OCI-LY7 (cell line): ENCODE measurements around the gene ELF2. TPM values are rescaled to one million over a fixed set of nuclear protein-coding genes. Genes with fewer than 3 reads are reported as not detected.
A peak's percentile ranks its signal among the peaks of the same experiment; 100 is the strongest.
"Not testable (repeated sequence)": the region's sequence is repeated elsewhere in the genome, so short reads cannot be mapped to it uniquely, and the experiment has no call there.

Source experiments
- BruUV-seq: library from RNA; stranded (reverse); fragments of 400-500 nt; replicated peaks from 2 replicates; lab custom pipeline; 2021; lab: Mats Ljungman, UMichigan
- CTCF ChIA-PET: fragments of 300-600 bp; sonication (Branson Sonifier 250); formaldehyde crosslinking; loops from one replicate; lab custom pipeline; 2022; ENCODE audit warnings: antibody characterized with exemption; ENCODE audit not compliant: unreplicated experiment; lab: Charles Lee
- POLR2A ChIA-PET: fragments of 300-600 bp; sonication (Branson Sonifier 250); formaldehyde crosslinking; loops from one replicate; lab custom pipeline; 2022; ENCODE audit warnings: antibody characterized with exemption; lab: Charles Lee
- DNase-seq: peaks from one replicate; pipeline ENCODE4 v3.0.0-alpha.2; 2015; ENCODE audit warnings: low spot score
- H2AFZ ChIP-seq: fragments of 200-600 bp; sonication (generic), shearing (Covaris generic); 2 replicates; pipeline ENCODE4 v1.6.1; 2014; ENCODE audit warnings: mild to moderate bottlenecking, antibody characterized with exemption, low read length, moderate library complexity
- H3K27ac ChIP-seq: fragments of 200-600 bp; sonication (generic); 2 replicates; pipeline ENCODE4 v1.5.1; 2014; ENCODE audit warnings: mixed run types, low read depth, mild to moderate bottlenecking, moderate library complexity, low read length, inconsistent platforms; ENCODE audit not compliant: poor library complexity, severe bottlenecking
- H3K36me3 ChIP-seq: fragments of 200-600 bp; sonication (generic); 2 replicates; pipeline ENCODE4 v1.6.1; 2014; ENCODE audit warnings: mild to moderate bottlenecking, antibody characterized with exemption, low read length, moderate library complexity, mixed read lengths; ENCODE audit not compliant: insufficient read depth
- H3K4me1 ChIP-seq: fragments of 200-600 bp; sonication (generic); 2 replicates; pipeline ENCODE4 v1.5.1; 2014; ENCODE audit warnings: mild to moderate bottlenecking, low read length; ENCODE audit not compliant: insufficient read depth, poor library complexity, severe bottlenecking
- H3K4me2 ChIP-seq: fragments of 200-600 bp; sonication (generic); 2 replicates; pipeline ENCODE4 v1.6.1; 2014; ENCODE audit warnings: mild to moderate bottlenecking, low read length
- H3K4me3 ChIP-seq: fragments of 200-600 bp; sonication (generic); 2 replicates; pipeline ENCODE4 v1.5.1; 2014; ENCODE audit warnings: mild to moderate bottlenecking, low read depth, low read length; ENCODE audit not compliant: poor library complexity, severe bottlenecking
- H3K79me2 ChIP-seq: fragments of 200-600 bp; sonication (generic); 2 replicates; pipeline ENCODE4 v1.6.1; 2016; ENCODE audit warnings: low read depth, mild to moderate bottlenecking, low read length, moderate library complexity, mixed read lengths; ENCODE audit not compliant: insufficient read depth
- H3K9me2 ChIP-seq: fragments of 200-600 bp; sonication (generic); 2 replicates; pipeline ENCODE4 v1.6.1; 2016; ENCODE audit warnings: mild to moderate bottlenecking, low read length, mixed read lengths; ENCODE audit not compliant: insufficient read depth
- H3K9me3 ChIP-seq: fragments of 200-600 bp; sonication (generic); 2 replicates; pipeline ENCODE4 v1.6.1; 2014; ENCODE audit warnings: mild to moderate bottlenecking, mixed run types, low read length, mixed read lengths
- H4K20me1 ChIP-seq: fragments of 200-600 bp; sonication (generic); 2 replicates; pipeline ENCODE4 v1.6.1; 2014; ENCODE audit warnings: mild to moderate bottlenecking, antibody characterized with exemption, low read length, moderate library complexity, mixed read lengths; ENCODE audit not compliant: insufficient read depth
- CTCF ChIP-seq: fragments of 200-600 bp; sonication (generic); conservative IDR thresholded peaks from 2 replicates; pipeline ENCODE4 v1.5.1; 2014; ENCODE audit warnings: mild to moderate bottlenecking, antibody characterized with exemption, low read length, moderate library complexity, mixed read lengths
- EZH2phosphoT487 ChIP-seq: fragments of 200-600 bp; sonication (generic); IDR thresholded peaks from 2 replicates; pipeline ENCODE4 v1.6.1; 2018; ENCODE audit warnings: low read depth, borderline replicate concordance, mild to moderate bottlenecking, mixed run types, antibody characterized with exemption, low read length, moderate library complexity, mixed read lengths
- intact Hi-C: fragments of 100-400 bp; cut with micrococcal nuclease; formaldehyde crosslinking; loops from one replicate; pipeline ENCODE4 v1.10.0; 2022; ENCODE audit not compliant: unreplicated experiment
- total RNA-seq, 2 experiments: library from RNA; depleted of rRNA in 1 of 2; stranded (reverse); fragments of >200 nt in 1 of 2; shearing (Covaris generic) in 1 of 2; gene quantifications; 2 replicates each; pipeline ENCODE4 v1.2.3, GENCODE V29; 2014 to 2022

ELF2 gene
- total RNA-seq, 2 experiments from 2014 or later = 49.6 to 57.0 TPM

GRCh38 chr4:139200506-139200905, 23.5 kb upstream of the ELF2 start:
- no TSS peak for BruUV-seq
- no peak overlapping the region for H2AFZ ChIP-seq

GRCh38 chr4:139200102-139200501, 23.1 kb upstream of the ELF2 start:
- no peaks in the 10 kb centered on the region for H4K20me1 ChIP-seq
- H2AFZ ChIP-seq = no peak overlapping the region
- no peaks in the 10 kb centered on the region for H3K9me2 ChIP-seq
- H3K36me3 ChIP-seq = no peaks in the 10 kb centered on the region
- no peak overlapping the region for H3K4me2 ChIP-seq
- H3K79me2 ChIP-seq = no peaks in the 10 kb centered on the region
- intact Hi-C loops = no loop called here
- no peaks in the 10 kb centered on the region for H3K4me1 ChIP-seq
- ChIA-PET CTCF (no interaction called here), POLR2A (interaction anchor here (0.6 to 2.1 kb wide), 2 partner anchors 10 to 1060 kb away, joined by 3 to 11 read pairs; no protein-coding TSS in a partner anchor)
- no peaks in the 10 kb centered on the region for H3K9me3 ChIP-seq
- BruUV-seq = no TSS peak
- no peak overlapping the region for H3K27ac ChIP-seq
- TF ChIP-seq CTCF (no peak), EZH2phosphoT487 (no peak)
- DNase-seq = no peak
- H3K4me3 ChIP-seq = no peak overlapping the region

More at GRCh38 chr4:139200506-139200905, 23.5 kb upstream of the ELF2 start:
- no peak for DNase-seq
- Histone ChIP-seq H3K36me3 (no peaks in the 10 kb centered on the region), H3K27ac (no peak overlapping the region), H3K9me2 (no peaks in the 10 kb centered on the region), H3K9me3 (no peaks in the 10 kb centered on the region), H3K4me3 (no peak overlapping the region), H4K20me1 (no peaks in the 10 kb centered on the region), H3K79me2 (no peaks in the 10 kb centered on the region), H3K4me1 (no peaks in the 10 kb centered on the region), H3K4me2 (no peak overlapping the region)
- POLR2A ChIA-PET = interaction anchor here (0.6 to 2.1 kb wide), 2 partner anchors 10 to 1060 kb away, joined by 3 to 11 read pairs; no protein-coding TSS in a partner anchor
- 0 out of 2 replicates have a peak, but pooled peaks have one; percentile 24 for TF ChIP-seq CTCF
- TF ChIP-seq EZH2phosphoT487 = no peak
- CTCF ChIA-PET = no interaction called here
- intact Hi-C loops = no loop called here

GRCh38 chr4:139197214-139197613, 20.2 kb upstream of the ELF2 start:
- H4K20me1 ChIP-seq, intact Hi-C loops, H3K27ac ChIP-seq, H2AFZ ChIP-seq, H3K79me2 ChIP-seq, BruUV-seq, DNase-seq, H3K9me3 ChIP-seq, CTCF ChIA-PET, H3K9me2 ChIP-seq, H3K4me3 ChIP-seq, H3K36me3 ChIP-seq, H3K4me1 ChIP-seq, H3K4me2 ChIP-seq: not testable (repeated sequence)
- POLR2A ChIA-PET = interaction anchor here (0.7 to 1.0 kb wide), 2 partner anchors 8 to 111 kb away, joined by 3 to 4 read pairs; no protein-coding TSS in a partner anchor
